ENCODE data around the gene GJB5.
"Not testable (repeated sequence)": the region's sequence is repeated elsewhere in the genome, so short reads cannot be mapped to it uniquely, and the experiment has no call there.

Gene GJB5

DNA sequence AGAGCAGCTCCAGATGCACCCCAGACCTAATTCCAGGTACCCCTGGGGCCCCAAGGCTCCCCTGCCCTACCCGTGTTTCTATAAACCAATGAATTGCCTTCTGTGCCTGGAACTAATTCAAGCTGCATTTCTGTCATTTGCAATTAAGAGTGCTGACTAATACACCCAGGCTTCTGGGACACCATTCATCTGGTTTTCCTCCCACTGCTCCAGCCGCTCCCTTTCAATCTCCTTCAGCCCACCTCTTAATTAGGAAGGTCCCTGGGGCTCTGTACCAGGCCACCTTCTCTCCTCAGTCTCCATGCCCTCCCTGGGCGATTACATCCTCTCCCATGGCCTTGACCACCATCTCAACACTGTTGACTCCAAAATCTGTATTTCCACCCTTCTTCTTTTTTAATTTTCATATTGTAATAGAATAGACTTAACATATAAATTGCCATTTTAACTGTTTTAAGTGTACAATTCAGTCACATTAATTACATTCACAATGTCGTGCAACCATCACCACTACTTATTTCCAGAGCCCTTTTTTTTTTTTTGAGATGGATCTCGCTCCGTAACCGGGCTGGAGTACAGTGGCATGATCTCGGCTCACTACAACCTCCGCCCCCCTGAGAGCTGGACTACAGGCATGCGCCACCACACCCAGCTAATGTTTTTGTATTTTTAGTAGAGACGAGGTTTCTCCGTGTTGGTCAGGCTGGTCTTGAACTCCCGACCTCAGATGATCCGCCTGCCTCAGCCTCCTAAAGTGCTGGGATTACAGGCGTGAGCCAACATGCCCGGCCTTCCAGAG, 16.9 kb downstream of the GJB5 start:
- no peak for DNase-seq (ENCODE audit: low read depth)
- H3K4me3 ChIP-seq (ENCODE audit: low read depth, low read length) = no peak overlapping the region

DNA sequence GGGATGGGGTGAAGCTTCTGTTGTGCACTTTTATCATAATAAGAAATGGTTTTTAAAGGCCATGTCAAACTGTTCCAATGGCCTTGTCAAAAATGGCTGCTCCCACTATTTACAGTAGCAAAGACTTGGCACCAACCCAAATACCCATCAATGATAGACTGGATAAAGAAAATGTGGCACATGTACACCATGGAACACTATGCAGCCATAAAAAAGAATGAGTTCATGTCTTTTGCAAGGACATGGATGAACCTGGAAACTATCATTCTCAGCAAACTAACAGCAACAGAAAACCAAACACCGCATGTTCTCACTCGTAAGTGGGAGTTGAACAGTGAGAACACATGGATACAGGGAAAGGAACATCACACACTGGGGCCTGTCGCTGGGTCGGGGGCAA, 18.3 kb downstream of the GJB5 start:
- DNase-seq (ENCODE audit: low read depth); H3K4me3 ChIP-seq (ENCODE audit: low read depth, low read length): not testable (repeated sequence)

More for the DNA sequence above, 16.9 kb downstream of the GJB5 start:
- TF ChIP-seq, protein P1, sequence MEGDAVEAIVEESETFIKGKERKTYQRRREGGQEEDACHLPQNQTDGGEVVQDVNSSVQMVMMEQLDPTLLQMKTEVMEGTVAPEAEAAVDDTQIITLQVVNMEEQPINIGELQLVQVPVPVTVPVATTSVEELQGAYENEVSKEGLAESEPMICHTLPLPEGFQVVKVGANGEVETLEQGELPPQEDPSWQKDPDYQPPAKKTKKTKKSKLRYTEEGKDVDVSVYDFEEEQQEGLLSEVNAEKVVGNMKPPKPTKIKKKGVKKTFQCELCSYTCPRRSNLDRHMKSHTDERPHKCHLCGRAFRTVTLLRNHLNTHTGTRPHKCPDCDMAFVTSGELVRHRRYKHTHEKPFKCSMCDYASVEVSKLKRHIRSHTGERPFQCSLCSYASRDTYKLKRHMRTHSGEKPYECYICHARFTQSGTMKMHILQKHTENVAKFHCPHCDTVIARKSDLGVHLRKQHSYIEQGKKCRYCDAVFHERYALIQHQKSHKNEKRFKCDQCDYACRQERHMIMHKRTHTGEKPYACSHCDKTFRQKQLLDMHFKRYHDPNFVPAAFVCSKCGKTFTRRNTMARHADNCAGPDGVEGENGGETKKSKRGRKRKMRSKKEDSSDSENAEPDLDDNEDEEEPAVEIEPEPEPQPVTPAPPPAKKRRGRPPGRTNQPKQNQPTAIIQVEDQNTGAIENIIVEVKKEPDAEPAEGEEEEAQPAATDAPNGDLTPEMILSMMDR (IDR thresholded peaks at IDR 0.05; ENCODE audit: control insufficient read depth, extremely low read depth, insufficient read depth) = no peak

DNA sequence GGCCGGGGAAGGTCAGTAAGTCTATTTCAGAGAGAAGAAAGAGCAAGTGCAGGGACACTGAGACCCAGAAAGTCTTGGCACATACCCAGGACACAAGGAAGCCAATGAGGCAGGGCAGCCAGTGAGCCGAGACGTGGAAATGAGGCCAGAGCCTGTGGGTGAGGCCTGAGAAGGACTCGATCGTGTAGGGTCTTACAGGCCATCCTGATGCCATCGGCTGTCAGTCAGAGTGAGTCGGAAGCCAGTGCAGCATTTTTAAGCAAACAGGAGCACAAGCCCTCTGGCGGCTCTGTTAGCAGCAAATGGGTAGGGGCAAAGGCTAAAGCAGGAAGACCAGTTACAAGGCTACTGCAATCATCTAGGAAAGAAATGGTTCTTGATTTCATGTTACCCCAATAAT, 20.1 kb downstream of the GJB5 start:
- DNase-seq (ENCODE audit: low read depth) = no peak
- TF ChIP-seq, protein P1 (IDR thresholded peaks at IDR 0.05; ENCODE audit: control insufficient read depth, extremely low read depth, insufficient read depth) = no peak
- no peak overlapping the region for H3K4me3 ChIP-seq (ENCODE audit: low read depth, low read length)

DNA sequence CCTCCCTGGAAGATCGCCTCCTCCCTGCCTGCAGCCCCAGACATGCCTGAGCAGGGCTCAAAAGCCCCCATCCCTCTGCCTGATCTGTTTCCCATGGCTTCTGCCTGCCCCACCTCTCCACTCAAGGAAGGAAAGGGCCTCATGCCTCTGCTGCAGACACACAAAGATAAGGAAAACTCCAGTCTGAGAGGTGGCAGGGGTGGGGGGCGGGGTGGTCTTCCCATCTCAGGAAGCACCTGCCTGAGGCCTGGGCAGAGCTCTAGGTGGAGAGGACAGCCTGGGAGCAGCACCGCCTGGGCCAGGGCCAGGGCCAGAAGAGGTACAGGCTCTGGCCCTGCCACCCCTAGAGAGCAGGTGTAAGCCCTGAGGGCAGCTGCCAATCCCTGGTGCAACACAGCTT, 22.1 kb downstream of the GJB5 start:
- TF ChIP-seq, protein P1 (IDR thresholded peaks at IDR 0.05; ENCODE audit: control insufficient read depth, extremely low read depth, insufficient read depth) = no peak

DNA sequence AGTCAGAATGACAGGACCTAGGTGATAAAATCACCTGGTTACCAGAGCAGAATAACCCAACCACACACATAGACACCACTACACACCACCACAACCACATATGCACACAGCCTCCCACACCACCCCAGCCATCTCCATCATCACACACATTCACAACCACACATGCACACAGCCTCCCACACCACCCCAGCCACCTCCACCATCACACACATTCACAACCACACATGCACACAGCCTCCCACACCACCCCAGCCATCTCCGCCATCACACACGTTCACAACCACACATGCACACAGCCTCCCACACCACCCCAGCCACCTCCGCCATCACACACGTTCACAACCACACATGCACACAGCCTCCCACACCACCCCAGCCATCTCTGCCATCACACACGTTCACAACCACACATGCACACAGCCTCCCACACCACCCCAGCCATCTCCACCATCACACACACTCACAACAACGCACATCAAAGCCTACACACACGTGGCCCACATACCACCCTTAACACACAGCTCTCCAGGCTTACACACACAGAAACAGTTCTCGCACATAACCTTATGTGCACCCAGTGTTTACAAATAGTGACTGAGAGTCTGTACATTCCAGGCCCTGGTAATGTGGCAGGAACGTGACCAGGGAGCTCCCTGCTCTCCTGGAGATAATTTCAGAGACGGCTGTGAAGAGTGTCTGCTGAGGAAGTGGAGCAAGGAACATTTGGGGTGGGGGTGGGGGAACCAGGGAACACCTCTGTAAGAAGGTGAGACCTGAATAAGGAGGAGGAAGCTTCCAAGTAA, 22.9 kb downstream of the GJB5 start:
- TF ChIP-seq, protein P1 (IDR thresholded peaks at IDR 0.05; ENCODE audit: control insufficient read depth, extremely low read depth, insufficient read depth) = no peak
- no peak overlapping the region for H3K4me3 ChIP-seq (ENCODE audit: low read depth, low read length)
- DNase-seq (ENCODE audit: low read depth) = no peak

More for the DNA sequence above, 22.1 kb downstream of the GJB5 start:
- H3K4me3 ChIP-seq (ENCODE audit: low read depth, low read length) = no peak overlapping the region
- DNase-seq (ENCODE audit: low read depth) = no peak

DNA sequence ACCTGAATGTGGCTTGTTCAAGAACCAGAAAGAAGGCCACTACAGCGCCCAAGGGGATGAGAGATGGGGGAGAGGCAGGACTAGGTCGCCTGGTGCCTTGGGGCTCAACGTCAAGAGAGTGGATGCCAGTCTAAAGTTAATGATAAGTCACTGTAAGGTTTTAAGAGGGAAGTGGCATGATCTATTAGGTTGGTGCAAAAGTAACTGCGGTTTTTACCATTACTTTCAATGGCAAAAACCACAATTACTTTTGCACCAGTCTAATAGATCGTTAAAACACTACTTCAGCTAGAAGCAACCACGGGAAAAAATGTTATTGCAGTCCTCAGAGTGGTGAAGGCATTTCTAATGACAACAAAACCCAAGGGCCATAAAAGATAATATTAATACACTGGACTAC, 23.5 kb downstream of the GJB5 start:
- no peak for DNase-seq (ENCODE audit: low read depth)
- TF ChIP-seq, protein P1 (IDR thresholded peaks at IDR 0.05; ENCODE audit: control insufficient read depth, extremely low read depth, insufficient read depth) = no peak
- H3K4me3 ChIP-seq (ENCODE audit: low read depth, low read length) = no peak overlapping the region

DNA sequence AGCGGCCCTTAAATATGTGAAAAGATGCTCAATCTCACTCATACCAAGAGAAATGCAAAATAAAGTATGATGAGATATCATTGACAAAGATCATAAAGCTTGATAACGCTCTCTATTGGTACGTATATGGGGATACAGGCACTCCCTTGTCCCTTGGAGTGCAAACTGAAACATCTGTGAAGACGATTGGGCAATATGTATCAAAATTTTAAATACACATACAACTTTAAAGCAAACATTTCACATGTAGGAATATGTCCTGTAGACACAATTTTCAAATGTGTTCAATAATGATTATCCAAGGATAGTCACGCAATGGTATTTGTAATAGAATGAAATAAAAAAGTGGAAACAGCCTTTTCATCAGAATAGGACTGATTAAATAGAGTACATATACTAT, 24.2 kb downstream of the GJB5 start:
- DNase-seq (ENCODE audit: low read depth) = no peak
- TF ChIP-seq, protein P1 (IDR thresholded peaks at IDR 0.05; ENCODE audit: control insufficient read depth, extremely low read depth, insufficient read depth) = no peak
- no peak overlapping the region for H3K4me3 ChIP-seq (ENCODE audit: low read depth, low read length)

Measured in LNCaP clone FGC (cell line).